Peyer's patch (tissue), 4 donors: ENCODE measurements around the gene NCAM2.

Experiments
- CTCF ChIP-seq, 6 experiments: fragments of 450-650 bp in 4 of 6; fragments of 200-600 bp in 2 of 6; sonication (generic) in 1 of 6; IDR thresholded peaks; one replicate each; pipeline ENCODE4 v1.5.1; 2017 to 2019; ENCODE audit warnings: antibody characterized with exemption in 6 of 6, mild to moderate bottlenecking in 3 of 6, moderate library complexity in 1 of 6
- POLR2A ChIP-seq, 2 donors: fragments of 450-650 bp; IDR thresholded peaks; one replicate each; pipeline ENCODE4 v1.5.1; 2017; ENCODE audit warnings: antibody characterized with exemption in 2 of 2, mild to moderate bottlenecking in 2 of 2, moderate library complexity in 2 of 2

GRCh38 chr21:21003701-21004100 lies 5.5 kb downstream of the NCAM2 start:
- TF ChIP-seq CTCF (IDR thresholded peaks at IDR 0.05), result no peak
- no peak for TF ChIP-seq POLR2A (IDR thresholded peaks at IDR 0.05)
